Bronchial epithelial cell (primary cell): ENCODE data around the gene ITPR2. TPM values are rescaled to one million over a fixed set of nuclear protein-coding genes. Genes with fewer than 3 reads are reported as not detected.

Experiments
- DNase-seq: peaks from one replicate; pipeline ENCODE4 v3.0.0-alpha.2; 2010; ENCODE audit warnings: low read depth
- FAIRE-seq: peaks from 2 replicates; lab custom pipeline; 2011; peaks lifted over from hg19 to GRCh38; lab: Jason Lieb, UNC
- H3K27me3 ChIP-seq: 2 replicates; pipeline ENCODE4 v1.5.1; 2011; ENCODE audit warnings: low read length; ENCODE audit not compliant: control insufficient read depth, insufficient read depth
- H3K36me3 ChIP-seq: 2 replicates; pipeline ENCODE4 v1.5.1; 2011; ENCODE audit warnings: low read length; ENCODE audit not compliant: control insufficient read depth, insufficient read depth
- H3K4me3 ChIP-seq: 2 replicates; pipeline ENCODE4 v1.5.1; 2011; ENCODE audit warnings: mild to moderate bottlenecking, low read depth, low read length, control low read depth
- CTCF ChIP-seq: IDR thresholded peaks from 2 replicates; pipeline ENCODE4 v1.5.1; 2011; ENCODE audit warnings: mild to moderate bottlenecking, moderate library complexity, low read length, control low read depth, inconsistent platforms; ENCODE audit not compliant: insufficient read depth, severe bottlenecking
- total RNA-seq: library from RNA; depleted of rRNA; stranded (reverse); fragments of >200 nt; gene quantifications from 2 replicates; pipeline ENCODE4 v1.2.1, GENCODE V29; 2014

The ITPR2 gene
- total RNA-seq, 1 donor from 2014 or later, result 5.8 TPM

GRCh38 chr12:26548227-26548626 is 284.8 kb downstream of the ITPR2 start:
- H3K4me3 ChIP-seq, result no peak overlapping the region
- DNase-seq, result no peak
- H3K27me3 ChIP-seq, result no peaks in the 10 kb centered on the region
- no peak for TF ChIP-seq CTCF
- no peak for FAIRE-seq
- no peaks in the 10 kb centered on the region for H3K36me3 ChIP-seq

- TF ChIP-seq CTCF, result no peak
- DNase-seq (no peak), FAIRE-seq (no peak)
- no peak overlapping the region for H3K4me3 ChIP-seq
- no peaks in the 10 kb centered on the region for H3K36me3 ChIP-seq
- no peaks in the 10 kb centered on the region for H3K27me3 ChIP-seq
These were observed 286.3 kb downstream of the ITPR2 start for GRCh38 chr12:26546535-26547314.

DNA sequence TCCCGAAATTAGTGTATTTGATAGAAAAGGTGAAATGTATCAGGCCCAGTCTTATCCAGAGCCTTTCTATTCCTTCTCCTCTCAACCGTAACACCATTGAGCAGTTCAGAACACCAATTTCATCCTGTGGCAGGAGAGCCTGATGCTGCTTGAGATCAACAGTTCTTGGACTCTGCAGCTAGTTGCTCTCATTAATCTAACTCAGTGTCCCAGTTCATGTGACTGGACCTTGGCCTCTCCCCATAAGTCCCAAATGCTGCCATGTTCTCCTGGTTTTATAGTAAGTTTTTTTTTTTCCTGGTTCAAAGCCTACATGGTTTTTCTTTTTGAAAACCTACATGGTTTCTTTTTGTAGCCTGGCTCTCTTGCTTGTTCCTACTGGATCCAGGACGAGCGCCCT is 293.9 kb downstream of the ITPR2 start:
- Histone ChIP-seq H3K4me3 (no peak overlapping the region), H3K36me3 (no peaks in the 10 kb centered on the region), H3K27me3 (no peaks in the 10 kb centered on the region)
- no peak for TF ChIP-seq CTCF
- FAIRE-seq, result no peak
- DNase-seq, result no peak

- no peak for FAIRE-seq
These were observed 295.3 kb downstream of the ITPR2 start for GRCh38 chr12:26537651-26538050.

DNA sequence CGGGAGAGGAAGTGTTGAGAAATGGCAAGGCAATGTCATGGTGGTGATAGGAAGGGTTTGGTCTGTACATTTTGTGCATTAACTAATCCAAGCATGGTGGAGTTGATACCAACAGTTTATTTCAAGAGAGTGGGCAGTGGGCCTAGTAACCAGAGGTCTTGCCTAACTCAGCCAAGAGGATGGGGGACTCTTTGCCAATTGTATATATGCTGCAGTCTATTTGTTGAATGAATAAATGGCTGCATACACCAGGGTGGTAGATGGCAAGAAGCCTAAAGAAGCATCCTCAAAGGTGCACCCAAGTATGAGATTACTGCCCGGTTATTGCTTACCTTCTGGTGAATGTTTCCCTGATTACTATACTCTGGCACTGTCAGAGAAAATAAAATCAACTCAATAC is 295.9 kb downstream of the ITPR2 start:
- Histone ChIP-seq H3K27me3 (no peaks in the 10 kb centered on the region), H3K36me3 (no peaks in the 10 kb centered on the region), H3K4me3 (no peak overlapping the region)
- TF ChIP-seq CTCF, result no peak
- FAIRE-seq (no peak), DNase-seq (no peak)

More at GRCh38 chr12:26537651-26538050, 295.3 kb downstream of the ITPR2 start:
- TF ChIP-seq CTCF, result no peak
- DNase-seq, result no peak
- Histone ChIP-seq H3K4me3 (no peak overlapping the region), H3K27me3 (no peaks in the 10 kb centered on the region), H3K36me3 (no peaks in the 10 kb centered on the region)

DNA sequence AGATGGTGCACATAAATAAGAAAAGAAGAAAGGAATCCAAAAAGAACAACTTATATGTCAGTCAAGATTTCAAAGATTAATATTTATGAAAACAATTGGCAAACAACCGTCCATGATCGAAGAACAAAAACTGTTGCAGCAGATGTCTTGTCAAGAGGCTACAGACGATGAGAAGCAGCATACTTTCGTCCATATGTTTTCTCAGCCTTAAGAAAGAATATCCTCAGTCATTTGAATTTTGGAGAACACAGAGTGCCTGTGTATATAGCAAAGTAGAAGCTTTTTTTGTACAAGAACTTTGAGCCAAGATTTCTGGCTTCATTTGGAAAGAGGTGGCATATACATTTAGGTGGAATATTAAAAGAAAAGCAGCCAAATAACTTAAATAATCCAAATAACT is 297.2 kb downstream of the ITPR2 start:
- no peak overlapping the region for H3K4me3 ChIP-seq
- H3K36me3 ChIP-seq, result no peaks in the 10 kb centered on the region
- DNase-seq (no peak), FAIRE-seq (no peak)
- H3K27me3 ChIP-seq, result no peaks in the 10 kb centered on the region
- TF ChIP-seq CTCF, result no peak
